SIG-M5 treated with dmso at 0.1 percent for 504 hours (cell line): ENCODE data around the gene FHIT.

Experiments
- DNase-seq: peaks from one replicate; lab custom pipeline; 2025; ENCODE audit not compliant: unreplicated experiment; lab: John Stamatoyannopoulos, UW

FHIT gene

DNA sequence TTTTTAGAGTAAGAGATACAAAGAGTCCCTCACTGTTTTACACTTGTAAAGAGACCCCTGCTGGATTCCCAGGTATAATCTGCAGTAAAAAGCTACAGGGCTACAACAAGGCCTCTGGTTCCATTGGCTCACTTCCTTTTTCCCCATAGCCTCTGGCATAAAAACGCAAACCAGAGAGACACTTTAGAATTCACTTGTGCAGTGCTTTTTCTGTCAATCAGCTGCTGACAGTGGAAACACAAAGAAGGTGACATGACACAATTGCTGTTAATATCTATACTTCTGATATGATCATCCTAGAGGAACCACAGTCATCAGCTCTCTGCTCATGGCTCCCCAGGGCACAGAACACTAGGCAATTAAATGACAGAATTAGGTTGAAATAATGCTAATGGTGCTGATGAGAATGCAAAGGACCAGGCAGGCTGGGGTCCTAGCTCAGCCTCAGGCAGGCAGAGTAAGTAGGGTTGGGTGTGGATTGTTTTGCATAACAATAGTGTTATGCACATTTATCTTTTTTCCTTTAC, 1533.5 kb downstream of the FHIT start:
- DNase-seq, result no peak

DNA sequence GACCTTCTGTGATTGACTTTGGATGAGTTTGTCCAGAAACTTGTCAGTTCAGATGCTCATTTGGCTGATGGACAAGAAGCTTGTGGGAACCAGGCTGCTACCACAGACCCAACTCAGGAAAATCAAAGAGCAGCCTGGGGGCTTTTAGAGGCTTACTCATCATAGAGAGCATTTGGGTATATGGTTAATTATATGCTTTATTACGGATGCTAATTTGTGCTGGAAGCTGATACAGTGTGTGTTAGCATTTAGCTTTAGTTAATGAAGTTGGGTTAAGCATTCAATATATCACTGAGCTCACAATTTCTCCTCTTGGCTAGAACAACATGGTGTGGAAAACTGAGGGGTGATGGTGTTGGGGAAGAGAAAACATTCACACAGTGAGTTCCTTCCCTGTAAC, 1537.2 kb downstream of the FHIT start:
- no peak for DNase-seq

DNA sequence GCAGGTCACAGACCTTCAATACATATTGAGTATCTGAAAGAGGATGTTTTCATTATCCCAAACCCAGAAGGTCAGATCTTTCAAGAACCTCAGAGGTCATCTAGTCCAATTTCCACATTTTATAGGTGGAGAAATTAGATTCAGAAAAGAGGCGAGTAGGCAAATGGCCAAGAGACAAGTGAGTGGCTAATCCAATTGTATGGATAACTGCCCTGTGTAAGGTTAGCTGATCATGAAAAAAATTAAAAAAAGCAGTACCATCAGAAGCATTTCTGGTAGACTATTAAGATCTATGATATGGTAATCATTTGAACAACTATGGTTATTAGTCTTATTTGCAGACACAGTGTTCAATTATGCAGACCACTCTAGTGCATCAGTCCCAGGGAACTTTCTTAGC, 1540.7 kb downstream of the FHIT start:
- no peak for DNase-seq

DNA sequence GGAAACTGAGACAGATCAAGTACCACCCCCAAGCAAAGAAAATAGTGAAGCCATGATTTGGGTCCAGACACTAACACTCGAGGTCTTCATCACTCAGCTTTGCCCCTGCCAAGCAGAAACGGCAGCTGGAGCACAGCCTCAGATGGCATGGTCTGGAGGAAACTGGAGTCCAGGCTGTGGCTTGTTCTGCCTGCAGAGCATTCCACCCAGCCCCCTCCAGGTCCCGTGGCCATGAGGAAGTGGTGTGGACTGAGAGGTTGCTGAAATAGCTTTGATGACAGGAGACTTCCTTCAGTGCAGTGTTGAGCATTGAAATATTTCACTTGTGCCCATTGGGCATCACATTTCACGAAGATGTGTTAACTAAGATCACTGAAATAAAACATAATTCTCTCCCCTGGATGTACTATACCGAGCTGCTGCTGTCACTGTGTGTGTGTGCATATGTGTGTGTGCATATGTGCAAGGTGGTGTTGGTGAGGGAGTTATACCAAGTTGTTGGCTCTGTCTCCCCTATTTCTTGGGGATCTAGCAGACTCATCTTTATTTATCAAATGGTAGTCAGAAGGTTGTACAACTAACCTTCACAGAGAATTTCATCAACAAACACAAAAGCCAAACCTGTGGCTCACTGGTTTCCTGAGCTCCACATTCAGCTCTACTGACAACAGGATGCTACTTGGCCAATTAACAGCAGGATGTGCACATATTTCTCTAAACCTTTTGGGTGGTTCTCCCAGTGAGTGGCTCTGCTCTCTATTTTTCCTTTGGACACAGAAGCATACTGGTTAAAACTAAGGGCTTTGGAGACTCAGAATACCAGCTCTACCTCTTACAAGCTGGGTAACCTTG, 1541.3 kb downstream of the FHIT start:
- DNase-seq, result no peak

DNA sequence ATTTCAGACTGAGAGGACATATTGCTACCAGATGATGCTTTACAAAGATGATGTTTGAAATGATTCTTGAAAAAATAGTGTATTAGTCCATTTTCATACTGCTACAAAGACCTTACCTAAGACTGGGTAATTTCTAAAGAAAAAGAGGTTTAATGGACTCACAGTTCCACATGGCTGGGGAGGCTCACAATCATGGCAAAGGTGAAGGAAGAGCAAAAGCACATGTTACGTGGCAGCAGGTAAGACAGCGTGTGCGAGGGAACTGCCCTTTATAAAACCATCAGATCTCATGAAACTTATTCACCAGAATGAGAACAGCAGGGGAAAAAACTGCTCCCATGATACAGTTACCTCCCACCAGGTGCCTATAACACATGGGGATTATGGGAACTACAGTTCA, 1543.0 kb downstream of the FHIT start:
- DNase-seq, result no peak

DNA sequence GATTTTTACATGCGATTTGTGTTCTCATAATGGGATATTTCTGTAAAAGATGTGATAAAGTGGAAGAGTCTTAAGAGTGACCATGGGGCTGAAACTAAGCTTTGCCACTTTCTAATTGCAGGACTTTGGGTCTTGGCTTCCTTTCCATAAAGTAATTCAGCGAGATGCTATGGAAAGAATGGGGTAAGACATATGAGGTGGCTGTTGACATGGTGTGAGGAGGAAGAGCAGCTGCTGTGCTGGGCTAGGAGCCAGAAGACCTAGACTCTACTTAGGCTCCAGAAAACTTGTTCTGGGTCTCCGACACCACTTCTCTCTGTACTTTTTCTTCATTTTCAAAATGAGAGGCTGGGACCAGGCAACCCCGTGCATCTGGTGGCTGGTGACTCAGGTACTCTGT, 1547.0 kb downstream of the FHIT start:
- no peak for DNase-seq

DNA sequence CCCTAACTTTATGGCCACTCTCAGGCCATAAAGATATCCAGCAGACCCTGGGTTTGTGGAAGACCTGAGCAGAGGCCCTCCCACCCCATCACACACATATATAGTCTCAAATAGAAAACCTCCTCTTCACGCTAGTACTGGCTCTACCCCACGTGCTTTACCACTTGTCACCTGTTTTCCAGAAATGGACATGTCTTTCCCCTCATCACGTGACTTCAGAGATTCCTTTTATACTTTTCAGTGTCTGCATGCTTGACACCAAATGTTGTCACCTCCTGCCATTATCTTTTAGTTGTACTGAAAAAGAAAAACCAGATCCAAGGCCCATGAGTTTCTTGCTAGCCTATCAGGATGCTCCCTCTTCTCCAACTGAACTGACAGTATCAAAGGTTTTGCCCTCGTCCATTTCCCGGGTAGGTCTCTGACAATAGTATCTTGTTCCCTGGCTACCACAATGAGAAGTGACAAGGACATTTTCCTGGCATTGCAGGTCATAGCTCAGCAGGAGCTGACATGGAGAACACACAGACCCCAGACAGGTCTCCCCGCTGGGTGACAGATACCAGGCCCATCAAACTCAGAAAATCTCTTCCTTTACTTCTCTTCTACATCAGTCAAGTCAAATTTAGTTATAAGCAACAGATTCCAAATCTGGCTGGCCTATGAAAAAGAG, 1551.5 kb downstream of the FHIT start:
- no peak for DNase-seq
